Caco-2 (cell line): ENCODE data around the gene KRTAP10-8. TPM values are rescaled to one million over a fixed set of nuclear protein-coding genes. Genes with fewer than 3 reads are reported as not detected.

Experiments used
- BruUV-seq: library from RNA; stranded (reverse); fragments of 400-500 nt; replicated peaks from 2 replicates; lab custom pipeline; 2021; lab: Mats Ljungman, UMichigan
- CTCF ChIA-PET: fragments of 300-600 bp; sonication (Branson Sonifier 250); formaldehyde crosslinking; loops from one replicate; lab custom pipeline; 2022; ENCODE audit warnings: antibody characterized with exemption; lab: Charles Lee
- POLR2A ChIA-PET: fragments of 300-600 bp; sonication (Branson Sonifier 250); formaldehyde crosslinking; loops from one replicate; lab custom pipeline; 2022; ENCODE audit warnings: antibody characterized with exemption; lab: Charles Lee
- DNase-seq, 2 experiments: peaks; one replicate each; pipeline versions ENCODE4 v3.0.0 to v3.0.0-alpha.2; 2020 to 2022
- H3K27me3 ChIP-seq: replicated peaks from 2 replicates; pipeline ENCODE4 v1.6.0; 2011; ENCODE audit warnings: low read length; ENCODE audit not compliant: control insufficient read depth, insufficient read depth
- H3K36me3 ChIP-seq: 2 replicates; pipeline ENCODE4 v1.5.1; 2011; ENCODE audit warnings: low read length; ENCODE audit not compliant: control insufficient read depth, insufficient read depth
- H3K4me1 ChIP-seq: fragments of 250-450 bp; sonication (Bioruptor Pico); 2 replicates; pipeline ENCODE4 v1.5.1; 2020; ENCODE audit warnings: mild to moderate bottlenecking
- H3K4me3 ChIP-seq: 2 replicates; pipeline ENCODE4 v1.5.1; 2011; ENCODE audit warnings: low read depth, mild to moderate bottlenecking, control low read depth, low read length
- H3K9me3 ChIP-seq: fragments of 250-450 bp; sonication (Bioruptor Pico); 2 replicates; pipeline ENCODE4 v1.5.1; 2020; ENCODE audit warnings: mild to moderate bottlenecking, moderate library complexity
- H3K27ac Mint-ChIP-seq: one replicate; pipeline ENCODE4 v1.8.0; 2022; ENCODE audit warnings: mixed read lengths; ENCODE audit not compliant: unreplicated experiment
- H3K27me3 Mint-ChIP-seq: one replicate; pipeline ENCODE4 v1.8.0; 2022; ENCODE audit warnings: mixed read lengths; ENCODE audit not compliant: insufficient read depth, unreplicated experiment
- H3K36me3 Mint-ChIP-seq: one replicate; pipeline ENCODE4 v1.8.0; 2022; ENCODE audit warnings: mild to moderate bottlenecking, mixed read lengths; ENCODE audit not compliant: insufficient read depth, unreplicated experiment
- H3K4me1 Mint-ChIP-seq: one replicate; pipeline ENCODE4 v1.8.0; 2022; ENCODE audit warnings: low read depth, mixed read lengths; ENCODE audit not compliant: unreplicated experiment
- H3K4me3 Mint-ChIP-seq: one replicate; pipeline ENCODE4 v1.8.0; 2022; ENCODE audit warnings: mild to moderate bottlenecking, moderate library complexity, mixed read lengths; ENCODE audit not compliant: unreplicated experiment
- H3K9me3 Mint-ChIP-seq: one replicate; pipeline ENCODE4 v1.8.0; 2022; ENCODE audit warnings: mixed read lengths; ENCODE audit not compliant: unreplicated experiment
- CTCF ChIP-seq, 2 experiments: fragments of 200-600 bp in 1 of 2; IDR thresholded peaks; 1 replicate in 1 of 2; 2 replicates in 1 of 2; pipeline versions ENCODE4 v1.5.1 to v1.8.0; 2011 to 2022; ENCODE audit warnings: antibody characterized with exemption in 1 of 2, control low read depth in 1 of 2, inconsistent platforms in 1 of 2, low read depth in 1 of 2, low read length in 1 of 2, mild to moderate bottlenecking in 1 of 2, moderate library complexity in 1 of 2; ENCODE audit not compliant: insufficient read depth in 1 of 2, severe bottlenecking in 1 of 2, unreplicated experiment in 1 of 2
- intact Hi-C: fragments of 100-400 bp; cut with micrococcal nuclease; formaldehyde crosslinking; loops from one replicate; pipeline ENCODE4 v1.10.0; 2022; ENCODE audit not compliant: unreplicated experiment
- total RNA-seq: library from RNA; stranded (reverse); gene quantifications from 2 replicates; pipeline ENCODE4 v1.2.3, GENCODE V29; 2022

The KRTAP10-8 gene
- total RNA-seq, 1 experiment from 2014 or later: not detected

GRCh38 chr21:44566403-44566802 lies 45.5 kb upstream of the KRTAP10-8 start:
- CTCF ChIA-PET: no interaction called here
- H3K9me3 ChIP-seq: peaks cover 16% of the 10 kb centered on the region; the same call in 1 of the 2 replicates
- no peak for DNase-seq
- H3K9me3 Mint-ChIP-seq: peaks cover 14% of the 10 kb centered on the region
- H3K27ac Mint-ChIP-seq: no peak overlapping the region
- H3K4me1 ChIP-seq: no peaks in the 10 kb centered on the region
- H3K36me3 ChIP-seq: no peaks in the 10 kb centered on the region
- POLR2A ChIA-PET: no interaction called here
- no peak for TF ChIP-seq CTCF (IDR thresholded peaks at IDR 0.05; ENCODE audit: insufficient read depth in 1 of 2, low read depth in 1 of 2, low read length in 1 of 2, severe bottlenecking in 1 of 2, unreplicated experiment in 1 of 2)
- H3K4me1 Mint-ChIP-seq: no peaks in the 10 kb centered on the region
- peaks cover 13% of the 10 kb centered on the region for H3K27me3 Mint-ChIP-seq
- H3K36me3 Mint-ChIP-seq: no peaks in the 10 kb centered on the region
- H3K4me3 ChIP-seq: no peak overlapping the region
- intact Hi-C loops: no loop called here
- no peaks in the 10 kb centered on the region for H3K27me3 ChIP-seq
- BruUV-seq: no TSS peak
- no peak overlapping the region for H3K4me3 Mint-ChIP-seq

GRCh38 chr21:44567481-44568171 lies 44.3 kb upstream of the KRTAP10-8 start:
- no peak for TF ChIP-seq CTCF (IDR thresholded peaks at IDR 0.05; ENCODE audit: insufficient read depth in 1 of 2, low read depth in 1 of 2, low read length in 1 of 2, severe bottlenecking in 1 of 2, unreplicated experiment in 1 of 2)
- intact Hi-C loops: no loop called here

GRCh38 chr21:44568261-44568660 lies 43.6 kb upstream of the KRTAP10-8 start:
- POLR2A ChIA-PET: no interaction called here
- H3K27me3 Mint-ChIP-seq: peaks cover 12% of the 10 kb centered on the region
- intact Hi-C loops: no loop called here
- H3K27me3 ChIP-seq: no peaks in the 10 kb centered on the region
- peaks cover 16% of the 10 kb centered on the region; the same call in 1 of the 2 replicates for H3K9me3 ChIP-seq
- no peak for DNase-seq
- H3K9me3 Mint-ChIP-seq: peaks cover 26% of the 10 kb centered on the region
- no peaks in the 10 kb centered on the region for H3K36me3 Mint-ChIP-seq
- H3K4me1 Mint-ChIP-seq: no peaks in the 10 kb centered on the region
- H3K27ac Mint-ChIP-seq: no peak overlapping the region
- no TSS peak for BruUV-seq
- H3K4me3 Mint-ChIP-seq: no peak overlapping the region
- no peak for TF ChIP-seq CTCF (IDR thresholded peaks at IDR 0.05; ENCODE audit: insufficient read depth in 1 of 2, low read depth in 1 of 2, low read length in 1 of 2, severe bottlenecking in 1 of 2, unreplicated experiment in 1 of 2)
- H3K36me3 ChIP-seq: no peaks in the 10 kb centered on the region
- no peaks in the 10 kb centered on the region for H3K4me1 ChIP-seq
- CTCF ChIA-PET: no interaction called here
- no peak overlapping the region for H3K4me3 ChIP-seq

More at GRCh38 chr21:44567481-44568171, 44.3 kb upstream of the KRTAP10-8 start:
- Histone ChIP-seq H3K9me3 (peaks cover 16% of the 10 kb centered on the region; the same call in 1 of the 2 replicates), H3K36me3 (no peaks in the 10 kb centered on the region), H3K4me3 (no peak overlapping the region), H3K27me3 (no peaks in the 10 kb centered on the region), H3K4me1 (no peaks in the 10 kb centered on the region)
- Mint-ChIP-seq H3K36me3 (no peaks in the 10 kb centered on the region), H3K27ac (no peak overlapping the region), H3K4me1 (no peaks in the 10 kb centered on the region), H3K27me3 (peaks cover 13% of the 10 kb centered on the region), H3K4me3 (no peak overlapping the region), H3K9me3 (peaks cover 26% of the 10 kb centered on the region)
- ChIA-PET CTCF (no interaction called here), POLR2A (no interaction called here)
- BruUV-seq: no TSS peak
- DNase-seq: no peak
